HEK293T (cell line): ENCODE data around the gene NDUFV1.

Experiments used
- CTCF ChIA-PET: fragments of 350-600 bp; formaldehyde crosslinking; extraction: SDS; loops from one replicate; lab custom pipeline; 2021; ENCODE audit warnings: antibody characterized with exemption, inconsistent platforms; lab: Yijun Ruan, JAX
- POLR2A ChIA-PET: fragments of 350-600 bp; formaldehyde crosslinking; extraction: SDS; loops from one replicate; lab custom pipeline; 2020; ENCODE audit warnings: antibody characterized with exemption, inconsistent platforms; lab: Yijun Ruan, JAX
- DNase-seq: peaks from one replicate; pipeline ENCODE4 v3.0.0; 2012; ENCODE audit warnings: mixed read lengths; ENCODE audit errors: extremely low spot score
- ARNT ChIP-seq: fragments of 450-650 bp; IDR thresholded peaks from 2 replicates; pipeline ENCODE4 v1.6.1; 2017; ENCODE audit warnings: mild to moderate bottlenecking
- BHLHE40 ChIP-seq: fragments of 450-650 bp; IDR thresholded peaks from 2 replicates; pipeline ENCODE4 v1.6.1; 2016; ENCODE audit warnings: mild to moderate bottlenecking, moderate library complexity, borderline replicate concordance
- CTBP1 ChIP-seq: fragments of 450-650 bp; IDR thresholded peaks from 2 replicates; pipeline ENCODE4 v1.6.1; 2016; ENCODE audit warnings: borderline replicate concordance
- ELF4 ChIP-seq: fragments of 450-650 bp; IDR thresholded peaks from 2 replicates; pipeline ENCODE4 v1.6.1; 2017; ENCODE audit warnings: antibody characterized with exemption
- FOXA1 ChIP-seq: fragments of 450-650 bp; IDR thresholded peaks from 2 replicates; pipeline ENCODE4 v1.6.1; 2016; ENCODE audit warnings: mild to moderate bottlenecking
- FOXK2 ChIP-seq: fragments of 450-650 bp; IDR thresholded peaks from 2 replicates; pipeline ENCODE4 v1.6.1; 2016; ENCODE audit warnings: mild to moderate bottlenecking
- FOXM1 ChIP-seq: fragments of 450-650 bp; IDR thresholded peaks from 2 replicates; pipeline ENCODE4 v1.6.1; 2017; ENCODE audit warnings: mild to moderate bottlenecking, borderline replicate concordance
- HDGF ChIP-seq: fragments of 450-650 bp; IDR thresholded peaks from 2 replicates; pipeline ENCODE4 v1.6.1; 2017; ENCODE audit warnings: antibody characterized with exemption, borderline replicate concordance
- L3MBTL2 ChIP-seq: fragments of 450-650 bp; conservative IDR thresholded peaks from 2 replicates; pipeline ENCODE4 v1.6.1; 2016; ENCODE audit warnings: mild to moderate bottlenecking
- LEF1 ChIP-seq: fragments of 450-650 bp; IDR thresholded peaks from 2 replicates; pipeline ENCODE4 v1.6.1; 2017; ENCODE audit warnings: mild to moderate bottlenecking, borderline replicate concordance
- NFRKB ChIP-seq: fragments of 450-650 bp; IDR thresholded peaks from 2 replicates; pipeline ENCODE4 v1.6.1; 2016; ENCODE audit warnings: mild to moderate bottlenecking, moderate library complexity
- PKNOX1 ChIP-seq: fragments of 450-650 bp; IDR thresholded peaks from 2 replicates; pipeline ENCODE4 v1.6.1; 2016
- SP1 ChIP-seq: fragments of 450-650 bp; IDR thresholded peaks from 2 replicates; pipeline ENCODE4 v1.6.1; 2017
- SUZ12 ChIP-seq: fragments of 450-650 bp; IDR thresholded peaks from 2 replicates; pipeline ENCODE4 v1.6.1; 2016; ENCODE audit warnings: mild to moderate bottlenecking
- TARDBP ChIP-seq: fragments of 450-650 bp; IDR thresholded peaks from 2 replicates; pipeline ENCODE4 v1.6.1; 2016
- ZNF384 ChIP-seq: fragments of 450-650 bp; IDR thresholded peaks from 2 replicates; pipeline ENCODE4 v1.6.1; 2016

Gene NDUFV1

GRCh38 chr11:67608486-67608885, 1.8 kb downstream of the NDUFV1 start:
- ChIA-PET CTCF (interaction anchor here (0.7 kb wide), 1 partner anchor 13 kb away, joined by 4 read pairs; no protein-coding TSS in a partner anchor), POLR2A (no interaction called here)
- TF ChIP-seq L3MBTL2 (no peak), SP1 (no peak), NFRKB (no peak), PKNOX1 (no peak), FOXA1 (no peak), ARNT (no peak), ELF4 (no peak), SUZ12 (no peak), FOXK2 (no peak), HDGF (no peak), CTBP1 (no peak), LEF1 (no peak), BHLHE40 (no peak), FOXM1 (no peak), TARDBP (no peak), ZNF384 (no peak)
- no peak for DNase-seq

- POLR2A ChIA-PET: no interaction called here
- TF ChIP-seq PKNOX1: no peak
- DNase-seq: no peak
- CTCF ChIA-PET: no interaction called here
Observed at GRCh38 chr11:67609316-67609715, 2.6 kb downstream of the NDUFV1 start.

GRCh38 chr11:67610302-67610868, 3.6 kb downstream of the NDUFV1 start:
- no peak for TF ChIP-seq ARNT
- no peak for TF ChIP-seq PKNOX1
- TF ChIP-seq SP1: no peak
- TF ChIP-seq FOXA1: no peak
- no peak for TF ChIP-seq FOXM1
- TF ChIP-seq BHLHE40: no peak
- TF ChIP-seq SUZ12: no peak
- TF ChIP-seq NFRKB: no peak
- no peak for TF ChIP-seq L3MBTL2
- TF ChIP-seq ELF4: no peak
- no peak for TF ChIP-seq HDGF
- TF ChIP-seq FOXK2: no peak
- no peak for TF ChIP-seq CTBP1
- no peak for TF ChIP-seq TARDBP
- TF ChIP-seq ZNF384: no peak
- TF ChIP-seq LEF1: no peak
- ChIA-PET POLR2A (no interaction called here), CTCF (no interaction called here)
- DNase-seq: no peak

GRCh38 chr11:67611165-67611564, 4.4 kb downstream of the NDUFV1 start:
- no peak for TF ChIP-seq TARDBP
- no peak for TF ChIP-seq NFRKB
- TF ChIP-seq ZNF384: no peak
- no peak for TF ChIP-seq BHLHE40
- no peak for TF ChIP-seq ARNT
- TF ChIP-seq SP1: no peak
- TF ChIP-seq CTBP1: no peak
- no peak for TF ChIP-seq FOXM1
- TF ChIP-seq FOXA1: no peak
- TF ChIP-seq FOXK2: no peak
- no peak for TF ChIP-seq L3MBTL2
- TF ChIP-seq SUZ12: no peak
- TF ChIP-seq LEF1: no peak
- TF ChIP-seq PKNOX1: no peak
- no peak for TF ChIP-seq ELF4
- TF ChIP-seq HDGF: no peak
- POLR2A ChIA-PET: no interaction called here
- CTCF ChIA-PET: no interaction called here
- no peak for DNase-seq

- TF ChIP-seq FOXM1 (no peak), SP1 (no peak), ZNF384 (no peak), PKNOX1 (no peak), HDGF (no peak), BHLHE40 (no peak), FOXA1 (no peak), CTBP1 (no peak), ARNT (no peak), L3MBTL2 (no peak), TARDBP (no peak)
- no peak for DNase-seq
- ChIA-PET CTCF (interaction anchor here (2.9 kb wide), 1 partner anchor 18 kb away, joined by 15 read pairs; the partner anchor contains the start of gene NUDT8), POLR2A (interaction anchor here (1.6 to 3.0 kb wide), 2 partner anchors 16 to 29 kb away, joined by 3 to 13 read pairs; partner anchors contain the start of gene GSTP1)
Observed at GRCh38 chr11:67611704-67612587, 5.2 kb downstream of the NDUFV1 start.
